ENCODE results near the gene PHKA2. TPM values are rescaled to one million over a fixed set of nuclear protein-coding genes. Genes with fewer than 3 reads are reported as not detected.

PHKA2 gene
- total and polyA plus RNA-seq, 4 donors, result 28.9 to 82.3 (median 41.9) TPM

GRCh38 chrX:18964901-18965300 is 19.0 kb downstream of the PHKA2 start (continued):
- TF ChIP-seq REST (IDR thresholded peaks at IDR 0.05) (no peak), HNF4G (IDR thresholded peaks at IDR 0.05) (no peak), YY1 (IDR thresholded peaks at IDR 0.05) (no peak), JUND (IDR thresholded peaks at IDR 0.05) (no peak), RAD21 (IDR thresholded peaks at IDR 0.05) (no peak)

- no peak overlapping the region for H3K9ac ChIP-seq (ENCODE audit: low read depth in 1 of 2, low read length in 2 of 2)
- WGBS, result 76% methylated on average over 4 of the region's 4 CpGs
- no peaks in the 10 kb centered on the region for H3K36me3 ChIP-seq (ENCODE audit: control insufficient read depth in 4 of 4, insufficient read depth in 3 of 4, low read depth in 1 of 4, low read length in 3 of 4)
- H3K9me3 ChIP-seq (ENCODE audit: control insufficient read depth in 4 of 4, low read length in 3 of 4), result no peaks in the 10 kb centered on the region
- H3K27me3 ChIP-seq (ENCODE audit: control insufficient read depth in 4 of 4, insufficient read depth in 4 of 4, low read length in 3 of 4), result peaks cover 0 to 3% (median 0%) of the 10 kb centered on the region in 4 donors
- H3K4me1 ChIP-seq (ENCODE audit: control insufficient read depth in 4 of 4, insufficient read depth in 4 of 4, low read length in 3 of 4), result peaks cover 13 to 20% (median 17%) of the 10 kb centered on the region in 4 donors
- DNase-seq (ENCODE audit: low spot score), result no peak
- no peak overlapping the region for H3K4me3 ChIP-seq (ENCODE audit: low read depth in 1 of 3, low read length in 3 of 3)
- H3K27ac ChIP-seq (ENCODE audit: low read depth in 1 of 2, low read length in 2 of 2), result no peak overlapping the region
- TF ChIP-seq FOXA2 (IDR thresholded peaks at IDR 0.05) (no peak), ZBTB33 (IDR thresholded peaks at IDR 0.05) (no peak), HNF4A (conservative IDR thresholded peaks at IDR 0.05) (no peak), JUND (IDR thresholded peaks at IDR 0.05) (no peak), SP1 (IDR thresholded peaks at IDR 0.05) (no peak), REST (IDR thresholded peaks at IDR 0.05) (no peak)
These were observed 19.9 kb downstream of the PHKA2 start for GRCh38 chrX:18964026-18964425.

- Histone ChIP-seq H3K9ac (ENCODE audit: low read depth in 1 of 2, low read length in 2 of 2) (no peak overlapping the region), H3K36me3 (ENCODE audit: control insufficient read depth in 4 of 4, insufficient read depth in 3 of 4, low read depth in 1 of 4, low read length in 3 of 4) (no peaks in the 10 kb centered on the region), H3K4me1 (ENCODE audit: control insufficient read depth in 4 of 4, insufficient read depth in 4 of 4, low read length in 3 of 4) (peaks cover 13 to 20% (median 18%) of the 10 kb centered on the region in 4 donors), H3K27ac (ENCODE audit: low read depth in 1 of 2, low read length in 2 of 2) (no peak overlapping the region), H3K9me3 (ENCODE audit: control insufficient read depth in 4 of 4, low read length in 3 of 4) (no peaks in the 10 kb centered on the region), H3K27me3 (ENCODE audit: control insufficient read depth in 4 of 4, insufficient read depth in 4 of 4, low read length in 3 of 4) (peaks cover 0 to 3% (median 0%) of the 10 kb centered on the region in 4 donors), H3K4me3 (ENCODE audit: low read depth in 1 of 3, low read length in 3 of 3) (no peak overlapping the region)
- DNase-seq (ENCODE audit: low spot score), result no peak
- TF ChIP-seq FOXA2 (IDR thresholded peaks at IDR 0.05), result no peak
- TF ChIP-seq REST (IDR thresholded peaks at IDR 0.05), result no peak
- TF ChIP-seq HNF4A (conservative IDR thresholded peaks at IDR 0.05), result no peak
- no peak for TF ChIP-seq NR2F2 (IDR thresholded peaks at IDR 0.05)
- TF ChIP-seq CTCF (IDR thresholded peaks at IDR 0.05; ENCODE audit: low read depth, low read length, missing input control), result no peak
- TF ChIP-seq RAD21 (IDR thresholded peaks at IDR 0.05), result no peak
- no peak for TF ChIP-seq JUND (IDR thresholded peaks at IDR 0.05)
- no peak for TF ChIP-seq TAF1 (conservative IDR thresholded peaks at IDR 0.05)
- TF ChIP-seq MAX (IDR thresholded peaks at IDR 0.05), result no peak
- no peak for TF ChIP-seq FOXA1 (IDR thresholded peaks at IDR 0.05)
- no peak for TF ChIP-seq YY1 (IDR thresholded peaks at IDR 0.05)
- TF ChIP-seq EGR1 (IDR thresholded peaks at IDR 0.05; ENCODE audit: low read depth in 2 of 2), result no peak
- TF ChIP-seq HNF4G (IDR thresholded peaks at IDR 0.05), result no peak
These were observed 21.6 kb downstream of the PHKA2 start for GRCh38 chrX:18962329-18962728.

Measured in liver (tissue), 9 donors.